T-cell (primary cell): ENCODE results near the gene IDS. TPM values are rescaled to one million over a fixed set of nuclear protein-coding genes. Genes with fewer than 3 reads are reported as not detected.

Experiments used
- ATAC-seq, 4 experiments: fragments of 200-7000 bp in 3 of 4; fragments of 150-1000 bp in 1 of 4; cut with Tn5 transposase; replicated peaks in 1 of 4; 1 replicate in 3 of 4; 2 replicates in 1 of 4; pipeline ENCODE4 v1.10.0; 2021; ENCODE audit warnings: moderate library complexity in 3 of 4, mild to moderate bottlenecking in 2 of 4, moderate number of reproducible peaks in 1 of 4
- CTCF ChIA-PET, 2 donors: fragments of 300-600 bp; sonication (Branson Sonifier 250); formaldehyde crosslinking; loops; one replicate each; lab custom pipeline; 2022; ENCODE audit warnings: antibody characterized with exemption in 2 of 2; lab: Charles Lee
- POLR2A ChIA-PET, 2 donors: fragments of 300-600 bp; sonication (Branson Sonifier 250); formaldehyde crosslinking; loops; one replicate each; lab custom pipeline; 2022; ENCODE audit warnings: antibody characterized with exemption in 2 of 2; lab: Charles Lee
- DNase-seq, 35 experiments: peaks; one replicate each; pipeline versions ENCODE4 v3.0.0 to v3.0.0-alpha.2; 2013 to 2023
- H3K27ac ChIP-seq: one replicate; pipeline ENCODE4 v1.5.1; 2013; ENCODE audit warnings: low read length
- H3K27me3 ChIP-seq, 2 experiments: replicated peaks in 1 of 2; 1 replicate in 1 of 2; 2 replicates in 1 of 2; pipeline versions ENCODE4 v1.6.1 to v1.7.0; 2013; ENCODE audit warnings: low read length in 1 of 2, mixed read lengths in 1 of 2; ENCODE audit not compliant: control insufficient read depth in 2 of 2, insufficient read depth in 2 of 2; ENCODE audit errors: extremely low read depth in 1 of 2
- H3K36me3 ChIP-seq, 2 donors: 1 replicate in 1 of 2; 2 replicates in 1 of 2; pipeline versions ENCODE4 v1.6.1 to v1.7.0; 2013; ENCODE audit warnings: low read length in 1 of 2; ENCODE audit not compliant: control insufficient read depth in 2 of 2, insufficient read depth in 1 of 2; ENCODE audit errors: extremely low read depth in 1 of 2
- H3K4me1 ChIP-seq, 2 experiments: 1 replicate in 1 of 2; 2 replicates in 1 of 2; pipeline versions ENCODE4 v1.6.1 to v1.7.0; 2013; ENCODE audit warnings: low read length in 2 of 2, mixed read lengths in 1 of 2; ENCODE audit not compliant: insufficient read depth in 2 of 2, control insufficient read depth in 1 of 2; ENCODE audit errors: extremely low read depth in 1 of 2
- H3K4me3 ChIP-seq, 2 donors: 1 replicate in 1 of 2; 2 replicates in 1 of 2; pipeline versions ENCODE4 v1.5.1 to v1.7.0; 2013; ENCODE audit warnings: mild to moderate bottlenecking in 2 of 2, low read length in 1 of 2, moderate library complexity in 1 of 2; ENCODE audit not compliant: control insufficient read depth in 1 of 2; ENCODE audit errors: extremely low read depth in 1 of 2
- H3K9me3 ChIP-seq: 2 replicates; pipeline ENCODE4 v1.7.0; 2013
- H3K27ac Mint-ChIP-seq, 2 donors: one replicate each; pipeline ENCODE4 v1.8.0; 2020 to 2021; ENCODE audit warnings: mild to moderate bottlenecking in 2 of 2, mixed read lengths in 2 of 2
- H3K27me3 Mint-ChIP-seq, 2 donors: one replicate each; pipeline ENCODE4 v1.8.0; 2021 to 2022; ENCODE audit warnings: mixed read lengths in 2 of 2
- H3K36me3 Mint-ChIP-seq: one replicate; pipeline ENCODE4 v1.8.0; 2021; ENCODE audit warnings: mixed read lengths
- H3K4me1 Mint-ChIP-seq, 3 donors: one replicate each; pipeline ENCODE4 v1.8.0; 2020 to 2022; ENCODE audit warnings: mixed read lengths in 3 of 3, mild to moderate bottlenecking in 1 of 3
- H3K4me3 Mint-ChIP-seq, 3 donors: one replicate each; pipeline ENCODE4 v1.8.0; 2020 to 2022; ENCODE audit warnings: mild to moderate bottlenecking in 3 of 3, mixed read lengths in 3 of 3, moderate library complexity in 3 of 3
- H3K9me3 Mint-ChIP-seq, 3 donors: one replicate each; pipeline ENCODE4 v1.8.0; 2020 to 2022; ENCODE audit warnings: mixed read lengths in 3 of 3
- whole genome bisulfite sequencing: methylation state at CpG from one replicate; pipeline ENCODE4 v1.1.5; 2013; ENCODE audit warnings: missing lambda C conversion rate; ENCODE audit not compliant: insufficient coverage; 5-methylcytosine and 5-hydroxymethylcytosine counted together
- total RNA-seq, 35 experiments: library from RNA in 6 of 35; stranded (reverse) in 6 of 35; fragments of 120-200 nt in 1 of 35; gene quantifications; one replicate each; pipeline versions ENCODE4 v1.2.1 to v1.2.4 and lab custom pipeline; 2013 to 2026

Gene IDS
- total RNA-seq, 5 donors from 2014 or later (not counting 1 experiment from before 2014, with no cell fraction given) = 152 to 402 (median 182) TPM

DNA sequence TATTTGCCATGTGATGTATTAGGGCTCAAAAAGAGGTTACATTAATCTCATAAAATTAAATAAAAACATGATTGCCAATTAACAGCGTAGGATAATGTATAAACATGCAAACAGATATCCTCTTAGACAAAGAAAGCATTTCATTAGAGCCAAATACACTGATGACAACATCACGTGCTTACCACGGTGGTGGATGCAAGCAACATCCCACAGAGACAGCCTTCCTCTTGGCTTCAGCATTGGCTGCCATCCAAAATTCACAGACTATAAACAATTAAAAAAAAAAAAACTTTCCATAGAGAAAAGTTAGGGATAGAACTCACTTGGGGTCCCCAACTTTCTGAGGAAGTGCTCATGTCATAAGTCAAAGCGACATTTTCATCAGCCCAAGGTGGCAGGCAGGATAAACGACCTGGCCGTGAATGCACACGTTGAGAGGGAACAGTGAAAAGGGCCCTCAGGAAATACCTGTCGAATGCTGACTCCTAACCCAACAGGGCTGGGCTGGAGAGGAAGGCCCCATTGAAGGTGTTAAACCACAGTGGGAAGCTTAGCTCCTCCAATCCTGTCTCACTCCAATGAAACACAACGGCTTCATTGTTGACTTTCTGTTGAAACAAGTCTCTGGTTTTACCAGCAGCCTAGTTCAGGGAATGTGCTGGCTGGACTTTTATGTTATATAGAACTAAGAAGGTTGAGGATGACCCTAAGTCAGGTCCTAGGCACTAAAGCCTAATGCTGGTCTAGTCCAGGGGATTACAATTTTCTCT lies 48.4 kb downstream of the IDS start:
- H3K27ac ChIP-seq = no peak overlapping the region
- DNase-seq (no peak), ATAC-seq (no peak)
- no peaks in the 10 kb centered on the region for H3K9me3 ChIP-seq
- H3K36me3 Mint-ChIP-seq = no peaks in the 10 kb centered on the region
- no peaks in the 10 kb centered on the region for H3K9me3 Mint-ChIP-seq
- H3K36me3 ChIP-seq = no peaks in the 10 kb centered on the region
- whole genome bisulfite sequencing = no CpG with 5 or more reads among the region's 9 CpGs
- POLR2A ChIA-PET = interaction anchor here in 1 of 2 donors (0.6 kb wide), 1 partner anchor 153 kb away, joined by 3 read pairs; no protein-coding TSS in a partner anchor
- H3K27me3 ChIP-seq = no peaks in the 10 kb centered on the region
- no peak overlapping the region for H3K27ac Mint-ChIP-seq
- H3K4me1 Mint-ChIP-seq = no peaks in the 10 kb centered on the region
- peaks cover 4 to 45% of the 10 kb centered on the region in 2 donors for H3K27me3 Mint-ChIP-seq
- no peaks in the 10 kb centered on the region for H3K4me1 ChIP-seq
- H3K4me3 ChIP-seq = no peak overlapping the region
- H3K4me3 Mint-ChIP-seq = no peak overlapping the region
- CTCF ChIA-PET = no interaction called here

- Mint-ChIP-seq H3K4me1 (no peaks in the 10 kb centered on the region), H3K27me3 (peaks cover 1 to 41% of the 10 kb centered on the region in 2 donors), H3K27ac (no peak overlapping the region), H3K36me3 (no peaks in the 10 kb centered on the region), H3K4me3 (no peak overlapping the region), H3K9me3 (no peaks in the 10 kb centered on the region)
- Histone ChIP-seq H3K27me3 (no peaks in the 10 kb centered on the region), H3K36me3 (no peaks in the 10 kb centered on the region), H3K27ac (no peak overlapping the region), H3K4me1 (no peaks in the 10 kb centered on the region), H3K4me3 (no peak overlapping the region), H3K9me3 (no peaks in the 10 kb centered on the region)
- POLR2A ChIA-PET = no interaction called here
- DNase-seq (no peak), ATAC-seq (no peak)
- CTCF ChIA-PET = no interaction called here
Measured at GRCh38 chrX:149455934-149456333, 49.2 kb downstream of the IDS start.

- ATAC-seq (no peak), DNase-seq (no peak)
- no peaks in the 10 kb centered on the region for H3K27me3 ChIP-seq
- no peak overlapping the region for H3K27ac ChIP-seq
- POLR2A ChIA-PET = no interaction called here
- no peaks in the 10 kb centered on the region for H3K9me3 ChIP-seq
- WGBS = no CpG with 5 or more reads among the region's 6 CpGs
- CTCF ChIA-PET = no interaction called here
- no peaks in the 10 kb centered on the region for H3K4me1 Mint-ChIP-seq
- H3K4me3 Mint-ChIP-seq = no peak overlapping the region
- H3K27me3 Mint-ChIP-seq = peaks cover 0 to 34% of the 10 kb centered on the region in 2 donors
- no peaks in the 10 kb centered on the region for H3K36me3 Mint-ChIP-seq
- H3K27ac Mint-ChIP-seq = no peak overlapping the region
- no peak overlapping the region for H3K4me3 ChIP-seq
- peaks cover 0 to 8% (median 3%) of the 10 kb centered on the region in 3 donors for H3K9me3 Mint-ChIP-seq
- no peaks in the 10 kb centered on the region for H3K36me3 ChIP-seq
- H3K4me1 ChIP-seq = no peaks in the 10 kb centered on the region
Measured at GRCh38 chrX:149453906-149454822, 50.9 kb downstream of the IDS start.

DNA sequence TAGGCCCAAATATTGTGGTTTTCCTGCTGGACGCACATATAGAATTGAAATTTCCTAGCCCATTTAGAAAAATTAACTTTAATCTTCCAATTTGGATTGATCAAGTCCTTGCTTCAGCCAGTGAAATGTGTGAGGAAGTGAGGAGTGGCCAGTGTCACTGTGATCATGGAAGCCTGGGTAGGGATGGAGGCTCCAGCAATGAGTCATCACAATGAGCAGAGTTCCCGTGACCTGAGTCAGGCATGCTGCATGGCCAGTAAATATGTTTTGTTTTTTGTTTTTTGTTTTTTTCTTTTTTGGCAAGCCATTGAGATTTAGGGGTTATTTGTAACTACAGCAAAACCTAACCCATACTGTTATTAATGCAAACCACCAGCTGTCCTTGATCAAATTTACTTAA lies 52.1 kb downstream of the IDS start:
- no peaks in the 10 kb centered on the region for H3K27me3 ChIP-seq
- no CpG with 5 or more reads among the region's 2 CpGs for WGBS
- H3K27ac Mint-ChIP-seq = no peak overlapping the region
- ChIA-PET CTCF (no interaction called here), POLR2A (no interaction called here)
- no peaks in the 10 kb centered on the region for H3K4me1 Mint-ChIP-seq
- no peaks in the 10 kb centered on the region for H3K36me3 Mint-ChIP-seq
- no peak overlapping the region for H3K27ac ChIP-seq
- DNase-seq (no peak), ATAC-seq (no peak)
- peaks cover 0 to 8% (median 3%) of the 10 kb centered on the region in 3 donors for H3K9me3 Mint-ChIP-seq
- H3K4me3 ChIP-seq = no peak overlapping the region
- H3K4me3 Mint-ChIP-seq = no peak overlapping the region
- H3K36me3 ChIP-seq = no peaks in the 10 kb centered on the region
- no peaks in the 10 kb centered on the region for H3K9me3 ChIP-seq
- peaks cover 1 to 34% of the 10 kb centered on the region in 2 donors for H3K27me3 Mint-ChIP-seq
- no peaks in the 10 kb centered on the region for H3K4me1 ChIP-seq

GRCh38 chrX:149433451-149433850 lies 71.7 kb downstream of the IDS start:
- Mint-ChIP-seq H3K27me3 (peaks cover 3 to 19% of the 10 kb centered on the region in 2 donors), H3K36me3 (no peaks in the 10 kb centered on the region), H3K9me3 (no peaks in the 10 kb centered on the region), H3K27ac (no peak overlapping the region), H3K4me3 (no peak overlapping the region), H3K4me1 (no peaks in the 10 kb centered on the region)
- CTCF ChIA-PET = no interaction called here
- 67% methylated on average over 1 of the region's 4 CpGs for WGBS
- Histone ChIP-seq H3K27ac (no peak overlapping the region), H3K36me3 (no peaks in the 10 kb centered on the region), H3K27me3 (no peaks in the 10 kb centered on the region), H3K9me3 (no peaks in the 10 kb centered on the region), H3K4me1 (no peaks in the 10 kb centered on the region), H3K4me3 (no peak overlapping the region)
- no peak for DNase-seq
- POLR2A ChIA-PET = no interaction called here
- ATAC-seq = no peak

- no peak for DNase-seq
Measured at GRCh38 chrX:149433051-149433450, 72.1 kb downstream of the IDS start.

More at GRCh38 chrX:149433051-149433450, 72.1 kb downstream of the IDS start:
- POLR2A ChIA-PET = no interaction called here
- Histone ChIP-seq H3K36me3 (no peaks in the 10 kb centered on the region), H3K9me3 (no peaks in the 10 kb centered on the region), H3K4me1 (no peaks in the 10 kb centered on the region), H3K27ac (no peak overlapping the region), H3K27me3 (no peaks in the 10 kb centered on the region), H3K4me3 (no peak overlapping the region)
- no peaks in the 10 kb centered on the region for H3K9me3 Mint-ChIP-seq
- no peaks in the 10 kb centered on the region for H3K36me3 Mint-ChIP-seq
- CTCF ChIA-PET = no interaction called here
- no CpG with 5 or more reads among the region's 4 CpGs for WGBS
- ATAC-seq = no peak
- no peaks in the 10 kb centered on the region for H3K4me1 Mint-ChIP-seq
- no peak overlapping the region for H3K4me3 Mint-ChIP-seq
- H3K27ac Mint-ChIP-seq = no peak overlapping the region
- H3K27me3 Mint-ChIP-seq = peaks cover 3 to 20% of the 10 kb centered on the region in 2 donors
